HepG2 (cell line): ENCODE results near the gene CSTF2. TPM values are rescaled to one million over a fixed set of nuclear protein-coding genes. Genes with fewer than 3 reads are reported as not detected.
A peak's percentile ranks its signal among the peaks of the same experiment; 100 is the strongest.

Experiments used
- ARNT ChIP-seq: fragments of 450-650 bp; IDR thresholded peaks from 2 replicates; pipeline ENCODE4 v1.6.1; 2017
- CENPT ChIP-seq: sonication (generic); formaldehyde crosslinking; IDR thresholded peaks from 2 replicates; pipeline ENCODE4 v1.8.0; 2022; ENCODE audit warnings: low read depth, mild to moderate bottlenecking, moderate library complexity, missing genetic modification reagents
- HCFC1 ChIP-seq: fragments of 150-350 bp; IDR thresholded peaks from 2 replicates; pipeline ENCODE4 v1.6.1; 2014; ENCODE audit warnings: low read depth, low read length
- NR2F2 ChIP-seq: IDR thresholded peaks from 2 replicates; pipeline ENCODE4 v1.6.1; 2012; ENCODE audit warnings: low read depth, inconsistent platforms, borderline replicate concordance
- RBM22 ChIP-seq: fragments of 200-400 bp; formaldehyde crosslinking; optimal IDR thresholded peaks from 2 replicates; pipeline ENCODE3; 2017; ENCODE audit warnings: mild to moderate bottlenecking, low read length, moderate library complexity
- RELA ChIP-seq: sonication (generic); formaldehyde crosslinking; IDR thresholded peaks from 2 replicates; pipeline ENCODE4 v1.4.0; 2020; ENCODE audit warnings: missing genetic modification reagents
- SALL2 ChIP-seq: sonication (generic); formaldehyde crosslinking; IDR thresholded peaks from 2 replicates; pipeline ENCODE4 v1.8.1; 2023; ENCODE audit warnings: mild to moderate bottlenecking, missing genetic modification reagents, inconsistent platforms
- SP4 ChIP-seq: sonication (generic); formaldehyde crosslinking; IDR thresholded peaks from 2 replicates; pipeline ENCODE4 v1.8.1; 2023; ENCODE audit warnings: mild to moderate bottlenecking, missing genetic modification reagents
- SPEN ChIP-seq: sonication (generic); formaldehyde crosslinking; IDR thresholded peaks from 2 replicates; pipeline ENCODE4 v1.5.1; 2020; ENCODE audit warnings: low read depth, mild to moderate bottlenecking, missing genetic modification reagents
- YEATS2 ChIP-seq: sonication (generic); formaldehyde crosslinking; IDR thresholded peaks from 2 replicates; pipeline ENCODE4 v1.4.0; 2020; ENCODE audit warnings: missing genetic modification reagents, borderline replicate concordance
- ZFP90 ChIP-seq: sonication (generic); formaldehyde crosslinking; IDR thresholded peaks from 2 replicates; pipeline ENCODE4 v1.8.0; 2022; ENCODE audit warnings: missing genetic modification reagents, mild to moderate bottlenecking, inconsistent platforms, borderline replicate concordance
- ZNF276 ChIP-seq: sonication (generic); formaldehyde crosslinking; IDR thresholded peaks from 2 replicates; pipeline ENCODE4 v1.4.0; 2020; ENCODE audit warnings: mild to moderate bottlenecking, low read depth, missing genetic modification reagents
- ZNF460 ChIP-seq: sonication (generic); formaldehyde crosslinking; IDR thresholded peaks from 2 replicates; pipeline ENCODE4 v1.5.1; 2020; ENCODE audit warnings: missing genetic modification reagents, mild to moderate bottlenecking, borderline replicate concordance
- ZNF720 ChIP-seq: sonication (generic); formaldehyde crosslinking; IDR thresholded peaks from 2 replicates; pipeline ENCODE4 v1.4.0; 2020; ENCODE audit warnings: missing genetic modification reagents
- polyA plus RNA-seq, 8 experiments: library from polyadenylated mRNA; depleted of rRNA in 3 of 8; stranded (reverse) in 7 of 8; unstranded in 1 of 8; fragments of >200 nt; fragmentation: Illumina TruSeq in 4 of 8; extraction: Trizol in 4 of 8; gene quantifications; 2 replicates each; pipeline versions ENCODE4 v1.2.1 to v1.2.3, GENCODE V29; 2011 to 2016; ENCODE audit warnings: low read depth in 4 of 8, missing spikeins in 1 of 8, mixed read lengths in 1 of 8; ENCODE audit not compliant: insufficient read depth in 1 of 8
- total RNA-seq, 5 experiments: library from RNA; depleted of rRNA; stranded (reverse); fragments of >200 nt; fragmentation: Illumina TruSeq; extraction: Trizol; gene quantifications; 2 replicates each; pipeline ENCODE4 v1.2.3, GENCODE V29; 2016; ENCODE audit warnings: low read depth in 1 of 5
- TF ChIP-seq, protein P1 (sequence below), 2 experiments: fragments of 450-650 bp in 1 of 2; sonication (generic) in 1 of 2; formaldehyde crosslinking in 1 of 2; IDR thresholded peaks; 2 replicates each; pipeline versions ENCODE4 v1.6.1 to v1.8.0; 2016 to 2022; ENCODE audit warnings: antibody characterized with exemption in 1 of 2, mild to moderate bottlenecking in 1 of 2, missing genetic modification reagents in 1 of 2
- TF ChIP-seq, protein P2 (sequence below): sonication (generic); formaldehyde crosslinking; conservative IDR thresholded peaks from 2 replicates; pipeline ENCODE4 v1.8.1; 2023; ENCODE audit warnings: missing genetic modification reagents

CSTF2 gene
- total and polyA plus RNA-seq, 2 of the 13 experiments (the other 11 are each of a cell fraction or from before 2014, with no cell fraction given), result 19.7 to 26.7 TPM

GRCh38 chrX:100819837-100820666 lies at the start of gene CSTF2 (continued):
- TF ChIP-seq ZNF276 (CRISPR knock-in tag) (no peak), RBM22 (no peak), RELA (CRISPR knock-in tag) (no peak), ARNT (no peak), ZNF720 (no peak), ZNF460 (CRISPR knock-in tag) (no peak), SP4 (0 out of 2 replicates have a peak, but pooled peaks have one; percentile 46), SPEN (CRISPR knock-in tag) (no peak; the same call in 1 of the 2 replicates), YEATS2 (0 out of 2 replicates have a peak, but pooled peaks have one; percentile 64), CENPT (CRISPR knock-in tag) (no peak), SALL2 (CRISPR knock-in tag) (peak; percentile 54; the same call in 1 of the 2 replicates), ZFP90 (CRISPR knock-in tag) (no peak; the same call in 1 of the 2 replicates), HCFC1 (peak; percentile 36; the same call in 1 of the 2 replicates), NR2F2 (no peak)
- TF ChIP-seq, protein P1, sequence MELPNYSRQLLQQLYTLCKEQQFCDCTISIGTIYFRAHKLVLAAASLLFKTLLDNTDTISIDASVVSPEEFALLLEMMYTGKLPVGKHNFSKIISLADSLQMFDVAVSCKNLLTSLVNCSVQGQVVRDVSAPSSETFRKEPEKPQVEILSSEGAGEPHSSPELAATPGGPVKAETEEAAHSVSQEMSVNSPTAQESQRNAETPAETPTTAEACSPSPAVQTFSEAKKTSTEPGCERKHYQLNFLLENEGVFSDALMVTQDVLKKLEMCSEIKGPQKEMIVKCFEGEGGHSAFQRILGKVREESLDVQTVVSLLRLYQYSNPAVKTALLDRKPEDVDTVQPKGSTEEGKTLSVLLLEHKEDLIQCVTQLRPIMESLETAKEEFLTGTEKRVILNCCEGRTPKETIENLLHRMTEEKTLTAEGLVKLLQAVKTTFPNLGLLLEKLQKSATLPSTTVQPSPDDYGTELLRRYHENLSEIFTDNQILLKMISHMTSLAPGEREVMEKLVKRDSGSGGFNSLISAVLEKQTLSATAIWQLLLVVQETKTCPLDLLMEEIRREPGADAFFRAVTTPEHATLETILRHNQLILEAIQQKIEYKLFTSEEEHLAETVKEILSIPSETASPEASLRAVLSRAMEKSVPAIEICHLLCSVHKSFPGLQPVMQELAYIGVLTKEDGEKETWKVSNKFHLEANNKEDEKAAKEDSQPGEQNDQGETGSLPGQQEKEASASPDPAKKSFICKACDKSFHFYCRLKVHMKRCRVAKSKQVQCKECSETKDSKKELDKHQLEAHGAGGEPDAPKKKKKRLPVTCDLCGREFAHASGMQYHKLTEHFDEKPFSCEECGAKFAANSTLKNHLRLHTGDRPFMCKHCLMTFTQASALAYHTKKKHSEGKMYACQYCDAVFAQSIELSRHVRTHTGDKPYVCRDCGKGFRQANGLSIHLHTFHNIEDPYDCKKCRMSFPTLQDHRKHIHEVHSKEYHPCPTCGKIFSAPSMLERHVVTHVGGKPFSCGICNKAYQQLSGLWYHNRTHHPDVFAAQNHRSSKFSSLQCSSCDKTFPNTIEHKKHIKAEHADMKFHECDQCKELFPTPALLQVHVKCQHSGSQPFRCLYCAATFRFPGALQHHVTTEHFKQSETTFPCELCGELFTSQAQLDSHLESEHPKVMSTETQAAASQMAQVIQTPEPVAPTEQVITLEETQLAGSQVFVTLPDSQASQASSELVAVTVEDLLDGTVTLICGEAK (IDR thresholded peaks at IDR 0.05), result peak; percentile 66
- TF ChIP-seq, protein P1 (CRISPR knock-in tag; IDR thresholded peaks at IDR 0.05), result no peak
- TF ChIP-seq, protein P2, sequence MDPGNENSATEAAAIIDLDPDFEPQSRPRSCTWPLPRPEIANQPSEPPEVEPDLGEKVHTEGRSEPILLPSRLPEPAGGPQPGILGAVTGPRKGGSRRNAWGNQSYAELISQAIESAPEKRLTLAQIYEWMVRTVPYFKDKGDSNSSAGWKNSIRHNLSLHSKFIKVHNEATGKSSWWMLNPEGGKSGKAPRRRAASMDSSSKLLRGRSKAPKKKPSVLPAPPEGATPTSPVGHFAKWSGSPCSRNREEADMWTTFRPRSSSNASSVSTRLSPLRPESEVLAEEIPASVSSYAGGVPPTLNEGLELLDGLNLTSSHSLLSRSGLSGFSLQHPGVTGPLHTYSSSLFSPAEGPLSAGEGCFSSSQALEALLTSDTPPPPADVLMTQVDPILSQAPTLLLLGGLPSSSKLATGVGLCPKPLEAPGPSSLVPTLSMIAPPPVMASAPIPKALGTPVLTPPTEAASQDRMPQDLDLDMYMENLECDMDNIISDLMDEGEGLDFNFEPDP (CRISPR knock-in tag), result no peak
